PC-9 (cell line): Measurements from ENCODE around the gene TEX48. TPM values are rescaled to one million over a fixed set of nuclear protein-coding genes. Genes with fewer than 3 reads are reported as not detected.

Experiments used
- BruUV-seq: library from RNA; stranded (reverse); fragments of 400-500 nt; replicated peaks from 2 replicates; lab custom pipeline; 2021; lab: Mats Ljungman, UMichigan
- CTCF ChIA-PET: fragments of 300-600 bp; sonication (Branson Sonifier 250); formaldehyde crosslinking; loops from one replicate; lab custom pipeline; 2022; ENCODE audit warnings: antibody characterized with exemption; lab: Charles Lee
- POLR2A ChIA-PET: fragments of 300-600 bp; sonication (Branson Sonifier 250); formaldehyde crosslinking; loops from one replicate; lab custom pipeline; 2022; ENCODE audit warnings: antibody characterized with exemption; ENCODE audit not compliant: unreplicated experiment; lab: Charles Lee
- DNase-seq, 2 experiments: peaks; one replicate each; pipeline versions ENCODE4 v3.0.0 to v3.0.0-alpha.2; 2015 to 2022; ENCODE audit warnings: mixed read lengths in 1 of 2
- H2AFZ ChIP-seq: fragments of 200-600 bp; sonication (generic); 2 replicates; pipeline ENCODE4 v1.8.1; 2017; ENCODE audit warnings: antibody characterized with exemption
- H3F3A ChIP-seq: fragments of 200-600 bp; sonication (generic); 2 replicates; pipeline ENCODE4 v1.8.1; 2017; ENCODE audit warnings: antibody characterized with exemption, mild to moderate bottlenecking, low read depth; ENCODE audit not compliant: insufficient read depth
- H3K27ac ChIP-seq: fragments of 200-600 bp; sonication (generic); 2 replicates; pipeline ENCODE4 v1.6.1; 2016; ENCODE audit warnings: mixed run types
- H3K27me3 ChIP-seq: fragments of 200-600 bp; sonication (generic); 2 replicates; pipeline ENCODE4 v1.6.1; 2016; ENCODE audit warnings: low read depth, mixed run types; ENCODE audit not compliant: insufficient read depth
- H3K36me3 ChIP-seq: fragments of 200-600 bp; sonication (generic); 2 replicates; pipeline ENCODE4 v1.6.1; 2016; ENCODE audit warnings: low read depth, mixed run types
- H3K4me1 ChIP-seq: fragments of 200-600 bp; sonication (generic); replicated peaks from 2 replicates; pipeline ENCODE4 v1.6.1; 2016; ENCODE audit warnings: mixed run types; ENCODE audit not compliant: insufficient read depth
- H3K4me2 ChIP-seq: fragments of 200-600 bp; sonication (generic); 2 replicates; pipeline ENCODE4 v1.6.1; 2017; ENCODE audit warnings: mixed run types
- H3K4me3 ChIP-seq: fragments of 200-600 bp; sonication (generic); 2 replicates; pipeline ENCODE4 v1.6.1; 2016; ENCODE audit warnings: mixed run types
- H3K79me2 ChIP-seq: fragments of 200-600 bp; sonication (generic); 2 replicates; pipeline ENCODE4 v1.6.1; 2017; ENCODE audit warnings: low read depth, mixed run types
- H3K9me2 ChIP-seq: fragments of 200-600 bp; sonication (generic); 2 replicates; pipeline ENCODE4 v1.8.1; 2017; ENCODE audit warnings: mild to moderate bottlenecking; ENCODE audit not compliant: insufficient read depth
- H3K9me3 ChIP-seq: fragments of 200-600 bp; sonication (generic); 2 replicates; pipeline ENCODE4 v1.8.1; 2016; ENCODE audit warnings: low read depth; ENCODE audit not compliant: insufficient read depth
- H4K20me1 ChIP-seq: fragments of 200-600 bp; sonication (generic); 2 replicates; pipeline ENCODE4 v1.8.1; 2017; ENCODE audit not compliant: insufficient read depth
- CTCF ChIP-seq: fragments of 200-600 bp; sonication (generic); conservative IDR thresholded peaks from 2 replicates; pipeline ENCODE4 v1.6.1; 2017; ENCODE audit warnings: mixed run types, antibody characterized with exemption, mild to moderate bottlenecking, moderate library complexity
- EZH2 ChIP-seq: fragments of 200-600 bp; sonication (generic); IDR thresholded peaks from 2 replicates; pipeline ENCODE4 v1.8.0; 2017; ENCODE audit warnings: antibody characterized with exemption, low read depth
- intact Hi-C: fragments of 100-400 bp; cut with micrococcal nuclease; formaldehyde crosslinking; loops from one replicate; pipeline ENCODE4 v1.10.0; 2022; ENCODE audit not compliant: unreplicated experiment
- total RNA-seq: library from RNA; stranded (reverse); gene quantifications from 2 replicates; pipeline ENCODE4 v1.2.3, GENCODE V29; 2021

The TEX48 gene
- total RNA-seq, 1 experiment from 2014 or later, result not detected

DNA sequence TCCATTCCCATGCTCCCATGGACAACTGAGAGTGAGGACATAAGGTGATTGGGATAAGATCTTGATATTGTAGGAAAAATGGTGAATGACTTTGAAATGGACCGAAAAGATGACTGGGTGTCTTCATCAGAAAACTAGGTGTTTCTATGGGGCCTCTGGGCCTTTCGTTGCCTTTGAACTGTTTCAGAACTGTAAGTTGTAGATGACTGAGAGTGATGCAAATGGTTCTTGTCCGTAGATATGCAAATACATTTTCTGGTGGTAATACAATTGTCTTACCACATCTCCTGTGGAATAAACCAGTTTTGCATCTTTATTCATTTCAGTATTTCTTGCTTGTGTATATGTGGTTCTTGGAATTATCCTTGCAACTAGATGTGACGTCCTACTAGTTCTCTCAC, 16.0 kb upstream of the TEX48 start:
- Histone ChIP-seq H3K79me2 (no peaks in the 10 kb centered on the region), H3K27ac (no peak overlapping the region), H3K4me2 (no peak overlapping the region), H3K36me3 (no peaks in the 10 kb centered on the region), H3K9me3 (no peaks in the 10 kb centered on the region), H3K4me1 (peaks cover 22% of the 10 kb centered on the region), H4K20me1 (no peaks in the 10 kb centered on the region), H3K9me2 (no peaks in the 10 kb centered on the region), H3K4me3 (no peak overlapping the region), H3F3A (peaks cover 9% of the 10 kb centered on the region; the same call in 1 of the 2 replicates), H3K27me3 (no peaks in the 10 kb centered on the region), H2AFZ (no peak overlapping the region)
- POLR2A ChIA-PET, result no interaction called here
- no peak for DNase-seq
- no TSS peak for BruUV-seq
- CTCF ChIA-PET, result no interaction called here
- no peak for TF ChIP-seq EZH2
- no peak for TF ChIP-seq CTCF
- intact Hi-C loops, result no loop called here

- no peak overlapping the region for H3K4me3 ChIP-seq
- no peaks in the 10 kb centered on the region for H3K36me3 ChIP-seq
- H3K4me2 ChIP-seq, result peak overlapping the region; percentile 6; the same call in 1 of the 2 replicates
- ChIA-PET CTCF (no interaction called here), POLR2A (no interaction called here)
- no peaks in the 10 kb centered on the region for H4K20me1 ChIP-seq
- H3K9me2 ChIP-seq, result no peaks in the 10 kb centered on the region
- BruUV-seq, result no TSS peak
- H3K9me3 ChIP-seq, result no peaks in the 10 kb centered on the region
- no peaks in the 10 kb centered on the region for H3K79me2 ChIP-seq
- TF ChIP-seq CTCF (no peak), EZH2 (no peak)
- no peak overlapping the region for H2AFZ ChIP-seq
- H3K4me1 ChIP-seq, result peaks cover 26% of the 10 kb centered on the region
- H3K27me3 ChIP-seq, result no peaks in the 10 kb centered on the region
- peaks cover 11% of the 10 kb centered on the region; the same call in 1 of the 2 replicates for H3F3A ChIP-seq
- intact Hi-C loops, result no loop called here
- H3K27ac ChIP-seq, result no peak overlapping the region
- DNase-seq, result no peak
Measured at GRCh38 chr9:114696814-114697544, 15.0 kb upstream of the TEX48 start.

DNA sequence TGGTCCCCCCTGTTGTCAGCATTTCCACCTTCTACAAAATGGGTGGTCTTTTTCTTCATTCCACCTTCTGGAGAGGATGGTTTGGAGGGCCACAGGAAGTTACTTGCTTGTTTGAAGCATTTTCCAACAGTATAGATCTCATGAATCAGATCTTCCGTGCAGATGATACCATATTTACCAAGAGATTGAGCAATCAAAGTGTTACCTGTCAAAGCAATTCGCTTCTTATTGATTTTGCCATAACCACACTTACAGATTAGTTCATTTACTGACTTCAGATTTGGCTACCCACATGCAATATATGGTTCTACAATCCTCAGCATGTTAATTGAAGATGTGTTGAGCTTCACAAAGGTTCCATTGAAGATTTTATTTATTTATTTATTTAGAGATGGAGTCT, 14.0 kb upstream of the TEX48 start:
- H3K79me2 ChIP-seq, result no peaks in the 10 kb centered on the region
- CTCF ChIA-PET, result no interaction called here
- intact Hi-C loops, result no loop called here
- no peaks in the 10 kb centered on the region for H4K20me1 ChIP-seq
- POLR2A ChIA-PET, result interaction anchor here (0.6 to 0.7 kb wide), 2 partner anchors 13 to 108 kb away, joined by 3 to 7 read pairs; partner anchors contain the start of gene ATP6V1G1
- no TSS peak for BruUV-seq
- TF ChIP-seq CTCF (no peak), EZH2 (no peak)
- no peaks in the 10 kb centered on the region for H3K9me3 ChIP-seq
- H2AFZ ChIP-seq, result no peak overlapping the region
- H3K4me1 ChIP-seq, result peaks cover 33% of the 10 kb centered on the region
- no peak overlapping the region for H3K4me2 ChIP-seq
- DNase-seq, result no peak
- no peak overlapping the region for H3K27ac ChIP-seq
- no peaks in the 10 kb centered on the region for H3K36me3 ChIP-seq
- H3F3A ChIP-seq, result peaks cover 19% of the 10 kb centered on the region; the same call in 1 of the 2 replicates
- H3K27me3 ChIP-seq, result no peaks in the 10 kb centered on the region
- no peaks in the 10 kb centered on the region for H3K9me2 ChIP-seq
- H3K4me3 ChIP-seq, result no peak overlapping the region
